ENCODE results near the gene ASIC3. TPM values are rescaled to one million over a fixed set of nuclear protein-coding genes. Genes with fewer than 3 reads are reported as not detected.

The ASIC3 gene
- total and polyA plus RNA-seq, 2 of the 8 experiments (the other 6 are each of a cell fraction or from before 2014, with no cell fraction given): 1.6 to 1.9 TPM

DNA sequence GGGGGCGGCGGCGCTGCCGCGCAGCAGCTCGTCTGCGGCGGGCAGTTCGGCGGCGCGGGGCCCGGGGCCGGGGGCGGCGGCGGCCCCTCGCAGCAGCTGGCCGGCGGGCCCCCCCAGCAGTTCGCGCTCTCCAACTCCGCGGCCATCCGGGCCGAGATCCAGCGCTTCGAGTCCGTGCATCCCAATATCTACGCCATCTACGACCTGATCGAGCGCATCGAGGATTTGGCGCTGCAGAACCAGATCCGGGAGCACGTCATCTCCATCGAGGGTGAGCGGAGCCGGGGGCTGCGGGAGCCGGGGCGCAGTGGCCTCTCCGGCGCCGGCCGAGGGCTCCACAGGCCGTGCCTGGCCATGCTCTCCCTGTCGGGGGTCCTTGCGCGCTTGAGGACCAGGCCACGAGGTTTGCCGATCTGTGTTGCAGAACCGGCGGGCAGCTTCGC is 38.5 kb downstream of the ASIC3 start (continued):
- TF ChIP-seq, protein P1, sequence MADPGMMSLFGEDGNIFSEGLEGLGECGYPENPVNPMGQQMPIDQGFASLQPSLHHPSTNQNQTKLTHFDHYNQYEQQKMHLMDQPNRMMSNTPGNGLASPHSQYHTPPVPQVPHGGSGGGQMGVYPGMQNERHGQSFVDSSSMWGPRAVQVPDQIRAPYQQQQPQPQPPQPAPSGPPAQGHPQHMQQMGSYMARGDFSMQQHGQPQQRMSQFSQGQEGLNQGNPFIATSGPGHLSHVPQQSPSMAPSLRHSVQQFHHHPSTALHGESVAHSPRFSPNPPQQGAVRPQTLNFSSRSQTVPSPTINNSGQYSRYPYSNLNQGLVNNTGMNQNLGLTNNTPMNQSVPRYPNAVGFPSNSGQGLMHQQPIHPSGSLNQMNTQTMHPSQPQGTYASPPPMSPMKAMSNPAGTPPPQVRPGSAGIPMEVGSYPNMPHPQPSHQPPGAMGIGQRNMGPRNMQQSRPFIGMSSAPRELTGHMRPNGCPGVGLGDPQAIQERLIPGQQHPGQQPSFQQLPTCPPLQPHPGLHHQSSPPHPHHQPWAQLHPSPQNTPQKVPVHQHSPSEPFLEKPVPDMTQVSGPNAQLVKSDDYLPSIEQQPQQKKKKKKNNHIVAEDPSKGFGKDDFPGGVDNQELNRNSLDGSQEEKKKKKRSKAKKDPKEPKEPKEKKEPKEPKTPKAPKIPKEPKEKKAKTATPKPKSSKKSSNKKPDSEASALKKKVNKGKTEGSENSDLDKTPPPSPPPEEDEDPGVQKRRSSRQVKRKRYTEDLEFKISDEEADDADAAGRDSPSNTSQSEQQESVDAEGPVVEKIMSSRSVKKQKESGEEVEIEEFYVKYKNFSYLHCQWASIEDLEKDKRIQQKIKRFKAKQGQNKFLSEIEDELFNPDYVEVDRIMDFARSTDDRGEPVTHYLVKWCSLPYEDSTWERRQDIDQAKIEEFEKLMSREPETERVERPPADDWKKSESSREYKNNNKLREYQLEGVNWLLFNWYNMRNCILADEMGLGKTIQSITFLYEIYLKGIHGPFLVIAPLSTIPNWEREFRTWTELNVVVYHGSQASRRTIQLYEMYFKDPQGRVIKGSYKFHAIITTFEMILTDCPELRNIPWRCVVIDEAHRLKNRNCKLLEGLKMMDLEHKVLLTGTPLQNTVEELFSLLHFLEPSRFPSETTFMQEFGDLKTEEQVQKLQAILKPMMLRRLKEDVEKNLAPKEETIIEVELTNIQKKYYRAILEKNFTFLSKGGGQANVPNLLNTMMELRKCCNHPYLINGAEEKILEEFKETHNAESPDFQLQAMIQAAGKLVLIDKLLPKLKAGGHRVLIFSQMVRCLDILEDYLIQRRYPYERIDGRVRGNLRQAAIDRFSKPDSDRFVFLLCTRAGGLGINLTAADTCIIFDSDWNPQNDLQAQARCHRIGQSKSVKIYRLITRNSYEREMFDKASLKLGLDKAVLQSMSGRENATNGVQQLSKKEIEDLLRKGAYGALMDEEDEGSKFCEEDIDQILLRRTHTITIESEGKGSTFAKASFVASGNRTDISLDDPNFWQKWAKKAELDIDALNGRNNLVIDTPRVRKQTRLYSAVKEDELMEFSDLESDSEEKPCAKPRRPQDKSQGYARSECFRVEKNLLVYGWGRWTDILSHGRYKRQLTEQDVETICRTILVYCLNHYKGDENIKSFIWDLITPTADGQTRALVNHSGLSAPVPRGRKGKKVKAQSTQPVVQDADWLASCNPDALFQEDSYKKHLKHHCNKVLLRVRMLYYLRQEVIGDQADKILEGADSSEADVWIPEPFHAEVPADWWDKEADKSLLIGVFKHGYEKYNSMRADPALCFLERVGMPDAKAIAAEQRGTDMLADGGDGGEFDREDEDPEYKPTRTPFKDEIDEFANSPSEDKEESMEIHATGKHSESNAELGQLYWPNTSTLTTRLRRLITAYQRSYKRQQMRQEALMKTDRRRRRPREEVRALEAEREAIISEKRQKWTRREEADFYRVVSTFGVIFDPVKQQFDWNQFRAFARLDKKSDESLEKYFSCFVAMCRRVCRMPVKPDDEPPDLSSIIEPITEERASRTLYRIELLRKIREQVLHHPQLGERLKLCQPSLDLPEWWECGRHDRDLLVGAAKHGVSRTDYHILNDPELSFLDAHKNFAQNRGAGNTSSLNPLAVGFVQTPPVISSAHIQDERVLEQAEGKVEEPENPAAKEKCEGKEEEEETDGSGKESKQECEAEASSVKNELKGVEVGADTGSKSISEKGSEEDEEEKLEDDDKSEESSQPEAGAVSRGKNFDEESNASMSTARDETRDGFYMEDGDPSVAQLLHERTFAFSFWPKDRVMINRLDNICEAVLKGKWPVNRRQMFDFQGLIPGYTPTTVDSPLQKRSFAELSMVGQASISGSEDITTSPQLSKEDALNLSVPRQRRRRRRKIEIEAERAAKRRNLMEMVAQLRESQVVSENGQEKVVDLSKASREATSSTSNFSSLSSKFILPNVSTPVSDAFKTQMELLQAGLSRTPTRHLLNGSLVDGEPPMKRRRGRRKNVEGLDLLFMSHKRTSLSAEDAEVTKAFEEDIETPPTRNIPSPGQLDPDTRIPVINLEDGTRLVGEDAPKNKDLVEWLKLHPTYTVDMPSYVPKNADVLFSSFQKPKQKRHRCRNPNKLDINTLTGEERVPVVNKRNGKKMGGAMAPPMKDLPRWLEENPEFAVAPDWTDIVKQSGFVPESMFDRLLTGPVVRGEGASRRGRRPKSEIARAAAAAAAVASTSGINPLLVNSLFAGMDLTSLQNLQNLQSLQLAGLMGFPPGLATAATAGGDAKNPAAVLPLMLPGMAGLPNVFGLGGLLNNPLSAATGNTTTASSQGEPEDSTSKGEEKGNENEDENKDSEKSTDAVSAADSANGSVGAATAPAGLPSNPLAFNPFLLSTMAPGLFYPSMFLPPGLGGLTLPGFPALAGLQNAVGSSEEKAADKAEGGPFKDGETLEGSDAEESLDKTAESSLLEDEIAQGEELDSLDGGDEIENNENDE (IDR thresholded peaks at IDR 0.05; ENCODE audit: insufficient replicate concordance, low read length): no peak
- TF ChIP-seq RFX5 (IDR thresholded peaks at IDR 0.05; ENCODE audit: borderline replicate concordance, low read depth, low read length) (no peak), TAF1 (IDR thresholded peaks at IDR 0.05; ENCODE audit: low read depth, low read length) (no peak), HDAC6 (IDR thresholded peaks at IDR 0.05; ENCODE audit: low read depth, low read length) (no peak), SIN3A (conservative IDR thresholded peaks at IDR 0.05 in 1 of 2, IDR thresholded peaks at IDR 0.05 in 1 of 2; ENCODE audit: low read depth in 1 of 2, low read length in 2 of 2) (0 out of 4 replicates have a peak, but pooled peaks of 1 of the 2 experiments have one; percentile 20), ASH2L (IDR thresholded peaks at IDR 0.05; ENCODE audit: low read length) (no peak), RAD21 (IDR thresholded peaks at IDR 0.05 in 1 of 2, conservative IDR thresholded peaks at IDR 0.05 in 1 of 2; ENCODE audit: low read depth in 2 of 2, low read length in 2 of 2) (no peak), TAF7 (optimal IDR thresholded peaks at IDR 0.05; ENCODE audit: borderline replicate concordance, low read depth, low read length) (no peak)
- TF ChIP-seq, protein P2, sequence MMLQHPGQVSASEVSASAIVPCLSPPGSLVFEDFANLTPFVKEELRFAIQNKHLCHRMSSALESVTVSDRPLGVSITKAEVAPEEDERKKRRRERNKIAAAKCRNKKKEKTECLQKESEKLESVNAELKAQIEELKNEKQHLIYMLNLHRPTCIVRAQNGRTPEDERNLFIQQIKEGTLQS (IDR thresholded peaks at IDR 0.05; ENCODE audit: insufficient read depth, low read depth, low read length): no peak
